Tibial artery (tissue), 4 donors: ENCODE data around the gene TOM1L2.
A peak's percentile ranks its signal among the peaks of the same experiment; 100 is the strongest.

Source experiments
- DNase-seq, 2 donors: peaks; one replicate each; pipeline ENCODE4 v3.0.0-alpha.2; 2019
- H3K27ac ChIP-seq, 2 donors: fragments of 200-600 bp; sonication (generic) in 1 of 2; 1 replicate in 1 of 2; 2 replicates in 1 of 2; pipeline ENCODE4 v1.5.1; 2018 to 2019; ENCODE audit warnings: mild to moderate bottlenecking in 1 of 2
- H3K27me3 ChIP-seq, 2 donors: fragments of 200-600 bp; sonication (generic) in 1 of 2; one replicate each; pipeline versions ENCODE4 v1.5.1 to v1.6.0; 2016 to 2019
- H3K36me3 ChIP-seq, 3 donors: fragments of 200-600 bp; sonication (generic) in 2 of 3; one replicate each; pipeline ENCODE4 v1.5.1; 2016 to 2019; ENCODE audit warnings: mild to moderate bottlenecking in 2 of 3
- H3K4me1 ChIP-seq, 4 donors: fragments of 200-600 bp; sonication (generic) in 2 of 4; 1 replicate in 3 of 4; 2 replicates in 1 of 4; pipeline ENCODE4 v1.5.1; 2016 to 2019
- H3K4me3 ChIP-seq, 2 donors: fragments of 200-600 bp; sonication (generic) in 1 of 2; 1 replicate in 1 of 2; 2 replicates in 1 of 2; pipeline ENCODE4 v1.5.1; 2018 to 2019; ENCODE audit warnings: mild to moderate bottlenecking in 2 of 2
- H3K9me3 ChIP-seq, 3 donors: fragments of 200-600 bp; sonication (generic) in 1 of 3; one replicate each; pipeline ENCODE4 v1.5.1; 2016 to 2019
- intact Hi-C: fragments of 100-400 bp; cut with DNase I; formaldehyde crosslinking; loops from one replicate; pipeline ENCODE4 v1.15.0; 2023; ENCODE audit warnings: low total_unique reads
- TF ChIP-seq, protein P1 (sequence below), 2 experiments: fragments of 200-600 bp in 1 of 2; fragments of 450-650 bp in 1 of 2; IDR thresholded peaks; one replicate each; pipeline ENCODE4 v1.5.1; 2017 to 2019; ENCODE audit warnings: antibody characterized with exemption in 2 of 2, mild to moderate bottlenecking in 1 of 2, moderate library complexity in 1 of 2

The TOM1L2 gene

GRCh38 chr17:17883801-17884200, 88.4 kb downstream of the TOM1L2 start:
- TF ChIP-seq, protein P1, sequence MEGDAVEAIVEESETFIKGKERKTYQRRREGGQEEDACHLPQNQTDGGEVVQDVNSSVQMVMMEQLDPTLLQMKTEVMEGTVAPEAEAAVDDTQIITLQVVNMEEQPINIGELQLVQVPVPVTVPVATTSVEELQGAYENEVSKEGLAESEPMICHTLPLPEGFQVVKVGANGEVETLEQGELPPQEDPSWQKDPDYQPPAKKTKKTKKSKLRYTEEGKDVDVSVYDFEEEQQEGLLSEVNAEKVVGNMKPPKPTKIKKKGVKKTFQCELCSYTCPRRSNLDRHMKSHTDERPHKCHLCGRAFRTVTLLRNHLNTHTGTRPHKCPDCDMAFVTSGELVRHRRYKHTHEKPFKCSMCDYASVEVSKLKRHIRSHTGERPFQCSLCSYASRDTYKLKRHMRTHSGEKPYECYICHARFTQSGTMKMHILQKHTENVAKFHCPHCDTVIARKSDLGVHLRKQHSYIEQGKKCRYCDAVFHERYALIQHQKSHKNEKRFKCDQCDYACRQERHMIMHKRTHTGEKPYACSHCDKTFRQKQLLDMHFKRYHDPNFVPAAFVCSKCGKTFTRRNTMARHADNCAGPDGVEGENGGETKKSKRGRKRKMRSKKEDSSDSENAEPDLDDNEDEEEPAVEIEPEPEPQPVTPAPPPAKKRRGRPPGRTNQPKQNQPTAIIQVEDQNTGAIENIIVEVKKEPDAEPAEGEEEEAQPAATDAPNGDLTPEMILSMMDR (IDR thresholded peaks at IDR 0.05) = no peak
- Histone ChIP-seq H3K27ac (no peak overlapping the region), H3K27me3 (no peaks in the 10 kb centered on the region), H3K4me3 (no peak overlapping the region), H3K4me1 (peaks cover 0 to 10% (median 7%) of the 10 kb centered on the region in 4 donors), H3K36me3 (peaks cover 16 to 82% (median 49%) of the 10 kb centered on the region in 3 donors), H3K9me3 (no peaks in the 10 kb centered on the region)
- DNase-seq = no peak
- intact Hi-C loops = no loop called here

DNA sequence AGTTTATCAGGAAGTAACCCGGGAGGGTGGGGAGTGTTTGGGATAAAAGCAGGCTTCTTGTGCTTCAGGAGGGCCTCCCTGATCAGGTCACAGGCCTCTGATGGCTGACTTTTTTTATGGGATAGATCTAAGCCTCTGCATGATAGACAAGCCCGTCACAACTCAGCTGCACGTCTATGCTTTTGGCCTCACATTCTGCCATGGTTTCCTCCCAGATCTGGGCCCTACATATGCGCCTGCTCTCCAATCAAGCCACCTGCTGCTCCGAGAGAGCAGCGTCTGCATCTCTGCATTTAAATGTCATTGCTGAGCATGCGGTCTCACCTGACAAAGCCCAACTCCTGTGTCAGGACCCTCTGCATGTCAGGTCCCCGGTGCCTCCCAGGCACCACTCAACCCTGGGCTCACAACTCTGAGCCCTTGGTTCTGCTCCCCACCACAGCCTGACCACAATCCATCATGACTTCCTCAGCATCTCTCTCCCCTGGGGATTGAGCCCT, 90.1 kb downstream of the TOM1L2 start:
- Histone ChIP-seq H3K4me1 (peaks cover 0 to 20% (median 17%) of the 10 kb centered on the region in 4 donors), H3K27ac (no peak overlapping the region), H3K36me3 (peaks cover 16 to 80% (median 54%) of the 10 kb centered on the region in 3 donors), H3K27me3 (no peaks in the 10 kb centered on the region), H3K4me3 (no peak overlapping the region), H3K9me3 (no peaks in the 10 kb centered on the region)
- TF ChIP-seq, protein P1 (IDR thresholded peaks at IDR 0.05) = no peak
- no peak for DNase-seq
- intact Hi-C loops = no loop called here

- no peak overlapping the region for H3K27ac ChIP-seq
Measured at GRCh38 chr17:17880577-17881196, 91.5 kb downstream of the TOM1L2 start.

GRCh38 chr17:17877529-17878358, 94.5 kb downstream of the TOM1L2 start:
- H3K4me3 ChIP-seq = peak overlapping the region; percentile 2 to 29
- peak; percentile 81 to 93 for DNase-seq
- intact Hi-C loops = loop anchor here (1.0 to 10.0 kb wide), 2 partner anchors 39 to 283 kb away; partner anchors contain the start of gene PEMT
- peak overlapping the region; percentile 82 to 83 for H3K27ac ChIP-seq
- no peaks in the 10 kb centered on the region for H3K27me3 ChIP-seq
- peaks cover 0 to 46% (median 36%) of the 10 kb centered on the region in 4 donors for H3K4me1 ChIP-seq
- H3K9me3 ChIP-seq = no peaks in the 10 kb centered on the region
- H3K36me3 ChIP-seq = peaks cover 7 to 44% (median 31%) of the 10 kb centered on the region in 3 donors
- TF ChIP-seq, protein P1 (IDR thresholded peaks at IDR 0.05) = no peak

More at GRCh38 chr17:17880577-17881196, 91.5 kb downstream of the TOM1L2 start:
- H3K4me3 ChIP-seq = no peak overlapping the region
- H3K27me3 ChIP-seq = no peaks in the 10 kb centered on the region
- intact Hi-C loops = no loop called here
- no peaks in the 10 kb centered on the region for H3K9me3 ChIP-seq
- TF ChIP-seq, protein P1 (IDR thresholded peaks at IDR 0.05) = no peak
- peaks cover 16 to 71% (median 50%) of the 10 kb centered on the region in 3 donors for H3K36me3 ChIP-seq
- peaks cover 0 to 34% (median 32%) of the 10 kb centered on the region in 4 donors for H3K4me1 ChIP-seq
- no peak for DNase-seq

- intact Hi-C loops = loop anchor here (1.0 to 10.0 kb wide), 2 partner anchors 39 to 282 kb away; partner anchors contain the start of gene PEMT
- Histone ChIP-seq H3K27ac (peak overlapping the region; percentile 82 to 83), H3K9me3 (no peaks in the 10 kb centered on the region), H3K4me3 (peak overlapping the region; percentile 2 to 29), H3K4me1 (peaks cover 0 to 53% (median 43%) of the 10 kb centered on the region in 4 donors), H3K27me3 (no peaks in the 10 kb centered on the region), H3K36me3 (peaks cover under 1 to 37% (median 24%) of the 10 kb centered on the region in 3 donors)
- peak; percentile 67 to 92 for DNase-seq
- TF ChIP-seq, protein P1 (IDR thresholded peaks at IDR 0.05) = no peak
Measured at GRCh38 chr17:17876959-17877528, 95.2 kb downstream of the TOM1L2 start.
